GM12865 (cell line): ENCODE data around the gene B3GNT8.

ENCODE experiments used
- DNase-seq: peaks from one replicate; pipeline ENCODE4 v3.0.0; 2010; ENCODE audit warnings: low read depth
- H3K4me3 ChIP-seq: 2 replicates; pipeline ENCODE4 v1.5.1; 2011; ENCODE audit warnings: mild to moderate bottlenecking, low read depth, low read length, control low read depth
- TF ChIP-seq, protein P1 (sequence below): IDR thresholded peaks from 2 replicates; pipeline ENCODE4 v1.5.1; 2011; ENCODE audit warnings: low read length, control low read depth, low read depth, inconsistent platforms; ENCODE audit not compliant: insufficient read depth; ENCODE audit errors: missing control alignments

B3GNT8 gene

DNA sequence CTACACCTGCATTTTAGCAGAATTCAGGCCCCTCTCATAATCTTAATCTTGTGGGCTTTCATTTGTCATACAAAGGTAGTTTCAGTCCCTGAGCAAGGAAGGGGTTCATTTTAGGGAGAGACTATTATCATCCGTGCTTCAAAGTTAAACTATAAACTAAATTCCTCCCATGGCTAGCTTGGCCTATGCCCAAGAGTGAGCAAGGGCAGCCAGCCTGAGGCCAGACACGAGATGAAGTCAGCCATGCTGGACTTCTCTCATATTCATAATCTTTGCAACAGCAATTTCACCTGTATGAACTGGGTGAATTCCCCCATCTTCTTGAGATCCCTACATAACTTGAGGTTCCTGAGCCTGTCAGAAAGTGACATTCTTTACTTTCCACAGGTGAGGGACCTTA lies 28.8 kb upstream of the B3GNT8 start:
- H3K4me3 ChIP-seq: no peak overlapping the region
- DNase-seq: no peak
- TF ChIP-seq, protein P1, sequence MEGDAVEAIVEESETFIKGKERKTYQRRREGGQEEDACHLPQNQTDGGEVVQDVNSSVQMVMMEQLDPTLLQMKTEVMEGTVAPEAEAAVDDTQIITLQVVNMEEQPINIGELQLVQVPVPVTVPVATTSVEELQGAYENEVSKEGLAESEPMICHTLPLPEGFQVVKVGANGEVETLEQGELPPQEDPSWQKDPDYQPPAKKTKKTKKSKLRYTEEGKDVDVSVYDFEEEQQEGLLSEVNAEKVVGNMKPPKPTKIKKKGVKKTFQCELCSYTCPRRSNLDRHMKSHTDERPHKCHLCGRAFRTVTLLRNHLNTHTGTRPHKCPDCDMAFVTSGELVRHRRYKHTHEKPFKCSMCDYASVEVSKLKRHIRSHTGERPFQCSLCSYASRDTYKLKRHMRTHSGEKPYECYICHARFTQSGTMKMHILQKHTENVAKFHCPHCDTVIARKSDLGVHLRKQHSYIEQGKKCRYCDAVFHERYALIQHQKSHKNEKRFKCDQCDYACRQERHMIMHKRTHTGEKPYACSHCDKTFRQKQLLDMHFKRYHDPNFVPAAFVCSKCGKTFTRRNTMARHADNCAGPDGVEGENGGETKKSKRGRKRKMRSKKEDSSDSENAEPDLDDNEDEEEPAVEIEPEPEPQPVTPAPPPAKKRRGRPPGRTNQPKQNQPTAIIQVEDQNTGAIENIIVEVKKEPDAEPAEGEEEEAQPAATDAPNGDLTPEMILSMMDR: no peak

DNA sequence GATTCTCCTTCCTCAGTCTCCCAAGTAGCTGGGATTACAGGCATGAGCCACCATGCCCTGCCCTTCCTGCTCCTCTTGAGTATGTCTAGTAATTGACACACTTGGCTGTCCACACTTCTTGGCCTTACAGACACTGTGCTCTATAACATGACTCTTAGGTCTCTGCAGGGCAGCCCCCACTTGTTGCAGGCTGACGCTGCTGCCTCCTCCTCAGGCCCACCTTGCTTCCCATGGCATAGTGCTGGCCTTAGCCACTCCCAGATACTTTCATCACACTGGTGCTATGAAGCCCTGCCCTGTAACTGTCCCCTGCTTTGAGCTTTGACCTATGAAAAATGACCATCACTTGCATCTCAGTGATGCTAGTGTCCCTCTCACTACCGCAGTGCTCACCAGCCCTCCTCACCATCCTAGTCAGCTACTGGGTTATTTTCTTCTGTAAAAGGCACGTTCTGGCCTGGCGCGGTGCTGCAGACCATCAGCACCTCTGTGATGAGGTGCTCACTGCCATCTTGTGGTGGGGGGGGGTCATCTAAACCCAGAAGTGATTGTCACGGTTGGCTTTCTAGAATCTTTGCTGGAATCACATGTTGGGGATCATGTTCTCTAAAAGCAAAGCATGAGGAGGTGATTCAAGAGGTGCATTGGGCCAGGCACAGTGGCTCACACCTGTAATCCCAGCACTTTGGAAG lies 25.6 kb upstream of the B3GNT8 start:
- no peak for DNase-seq
- H3K4me3 ChIP-seq: no peak overlapping the region
- TF ChIP-seq, protein P1: no peak

DNA sequence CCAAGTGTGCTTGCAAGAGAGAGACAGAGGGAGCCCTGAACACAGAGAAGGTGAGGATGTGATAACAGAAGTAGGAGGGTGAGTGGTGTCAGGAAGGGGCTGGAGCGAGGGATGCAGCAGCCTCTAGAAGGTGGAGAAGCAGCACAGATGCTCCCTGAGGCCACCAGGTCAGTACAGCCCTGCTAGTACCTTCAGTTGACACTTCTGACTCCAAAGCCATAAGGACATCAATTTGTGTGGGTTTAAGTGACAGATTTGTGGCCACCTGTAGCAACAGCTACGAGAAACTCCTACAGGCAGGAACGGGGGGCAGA lies 22.6 kb upstream of the B3GNT8 start:
- TF ChIP-seq, protein P1: no peak
- DNase-seq: no peak
- H3K4me3 ChIP-seq: no peak overlapping the region

DNA sequence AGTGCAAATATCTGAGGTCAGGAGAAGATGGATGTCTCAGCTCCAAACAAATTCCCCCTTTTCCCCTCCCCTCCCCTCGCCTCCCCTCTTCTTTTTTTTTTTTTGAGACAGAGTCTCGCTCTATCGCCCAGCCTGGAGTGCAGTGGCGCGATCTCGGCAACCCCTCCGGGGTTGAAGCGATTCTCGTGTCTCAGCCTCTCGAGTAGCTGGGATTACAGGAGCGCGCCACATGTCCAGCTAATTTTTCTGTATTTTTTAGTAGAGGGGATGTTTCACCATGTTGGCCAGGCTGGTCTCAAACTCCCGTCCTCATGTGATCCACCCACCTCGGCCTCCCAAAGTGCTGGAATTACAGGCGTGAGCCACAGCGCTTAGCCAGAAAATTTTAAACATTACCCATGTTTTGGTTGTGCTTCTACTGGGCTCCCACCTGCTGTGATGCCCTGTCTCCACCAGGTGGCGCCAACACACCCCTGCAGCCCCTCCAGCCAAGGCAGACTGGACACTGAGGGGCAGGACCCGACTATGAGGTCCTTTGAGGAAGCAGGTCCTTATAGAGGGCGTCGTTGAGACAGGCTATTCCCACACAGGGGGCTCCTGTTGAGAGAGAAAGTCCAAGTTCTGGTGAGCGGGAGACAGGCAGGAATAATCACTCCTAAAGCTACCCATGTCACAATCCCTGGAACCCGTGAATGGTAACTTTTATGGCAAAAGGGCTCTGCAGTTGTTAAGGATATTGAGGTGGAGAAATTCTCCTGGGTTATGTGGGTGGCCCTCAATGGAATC lies 22.1 kb upstream of the B3GNT8 start:
- DNase-seq: peak; percentile 87
- H3K4me3 ChIP-seq: peak overlapping the region; percentile 17
- TF ChIP-seq, protein P1: peak; percentile 93

DNA sequence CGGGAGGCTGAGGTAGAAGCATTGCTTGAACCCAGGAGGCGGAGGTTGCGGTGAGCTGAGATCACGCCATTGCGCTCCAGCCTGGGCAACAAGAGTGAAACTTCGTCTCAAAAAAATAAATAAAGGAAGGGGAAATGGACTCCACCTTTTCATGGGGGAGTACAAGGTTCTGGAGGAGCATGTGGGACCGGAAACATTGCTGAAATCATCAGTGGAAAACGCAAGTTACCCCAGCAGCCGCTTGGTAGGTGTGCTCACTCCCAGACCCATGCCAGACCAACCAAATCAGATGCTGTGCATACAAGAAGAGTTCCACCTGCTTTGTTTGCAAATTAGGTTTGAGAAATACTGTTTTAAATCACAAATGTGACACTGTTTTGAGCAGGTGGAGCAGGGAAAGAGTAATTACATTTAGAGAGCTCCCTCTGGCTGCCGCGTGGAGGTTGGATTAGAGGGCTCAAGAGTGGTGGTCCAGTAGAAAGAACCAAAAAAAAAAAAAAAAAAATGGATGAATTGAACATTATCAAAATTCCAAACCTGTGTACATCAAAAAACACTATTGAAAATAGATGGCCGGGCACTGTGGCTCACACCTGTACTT lies 20.7 kb upstream of the B3GNT8 start:
- no peak for DNase-seq
- H3K4me3 ChIP-seq: no peak overlapping the region
- TF ChIP-seq, protein P1: no peak

DNA sequence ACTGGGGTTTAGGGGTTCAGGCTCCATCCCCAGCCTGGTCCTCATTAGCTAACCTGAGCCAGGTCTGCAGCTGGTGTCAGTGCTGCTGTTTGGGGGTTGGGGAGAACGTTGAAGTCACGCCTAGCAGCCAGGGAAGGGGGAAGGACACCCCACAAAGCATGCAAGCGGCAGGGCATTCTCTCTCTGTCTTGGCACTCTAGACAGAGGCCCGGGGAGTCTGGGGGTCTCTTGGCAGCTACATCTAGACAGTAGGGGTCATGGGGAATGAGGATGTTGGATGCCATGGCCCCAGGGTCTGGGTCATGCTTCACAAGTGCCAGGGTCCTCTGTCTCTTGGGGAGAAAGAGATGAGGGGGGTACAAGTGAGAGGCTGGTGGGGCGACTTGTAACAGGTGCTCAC lies 18.4 kb upstream of the B3GNT8 start:
- no peak for DNase-seq
- H3K4me3 ChIP-seq: no peak overlapping the region
- TF ChIP-seq, protein P1: no peak
